Mesenchymal stem cell (in vitro differentiated cells and primary cell): ENCODE data around the gene CLIC4.
A peak's percentile ranks its signal among the peaks of the same experiment; 100 is the strongest.

ENCODE experiments used
- DNase-seq: peaks from one replicate; pipeline ENCODE4 v3.0.0-alpha.2; 2013
- H2AFZ ChIP-seq: one replicate; pipeline ENCODE4 v1.6.1; 2013; ENCODE audit warnings: low read depth, mild to moderate bottlenecking, control low read depth, inconsistent platforms, low read length, moderate library complexity
- H2AK5ac ChIP-seq: 2 replicates; pipeline ENCODE4 v1.6.1; 2013; ENCODE audit warnings: low read length, moderate library complexity, mild to moderate bottlenecking, inconsistent platforms; ENCODE audit not compliant: severe bottlenecking
- H2BK120ac ChIP-seq: one replicate; pipeline ENCODE4 v1.6.1; 2013; ENCODE audit warnings: low read depth, mild to moderate bottlenecking, inconsistent platforms, low read length, moderate library complexity
- H2BK12ac ChIP-seq, 2 experiments: one replicate each; pipeline ENCODE4 v1.6.1; 2013; ENCODE audit warnings: inconsistent platforms in 2 of 2, low read length in 2 of 2, mild to moderate bottlenecking in 2 of 2, moderate library complexity in 2 of 2, control low read depth in 1 of 2
- H2BK15ac ChIP-seq: one replicate; pipeline ENCODE4 v1.6.1; 2013; ENCODE audit warnings: mild to moderate bottlenecking, low read depth, inconsistent platforms; ENCODE audit not compliant: poor library complexity, severe bottlenecking
- H2BK5ac ChIP-seq: 2 replicates; pipeline ENCODE4 v1.6.1; 2013; ENCODE audit warnings: low read depth, mild to moderate bottlenecking, low read length, control low read depth, inconsistent platforms; ENCODE audit not compliant: poor library complexity, severe bottlenecking
- H3K14ac ChIP-seq, 2 experiments: one replicate each; pipeline ENCODE4 v1.6.1; 2013; ENCODE audit warnings: inconsistent platforms in 2 of 2, low read length in 2 of 2, control low read depth in 1 of 2, mild to moderate bottlenecking in 1 of 2, moderate library complexity in 1 of 2
- H3K18ac ChIP-seq, 2 experiments: one replicate each; pipeline ENCODE4 v1.6.1; 2013; ENCODE audit warnings: inconsistent platforms in 2 of 2, low read length in 2 of 2, control low read depth in 1 of 2, low read depth in 1 of 2, mild to moderate bottlenecking in 1 of 2
- H3K23ac ChIP-seq, 2 experiments: one replicate each; pipeline ENCODE4 v1.6.1; 2013; ENCODE audit warnings: inconsistent platforms in 2 of 2, low read length in 2 of 2, mild to moderate bottlenecking in 2 of 2, moderate library complexity in 2 of 2, control low read depth in 1 of 2
- H3K27ac ChIP-seq: 2 replicates; pipeline ENCODE4 v1.5.1; 2013; ENCODE audit warnings: mild to moderate bottlenecking, moderate library complexity, low read length, control low read depth, inconsistent platforms; ENCODE audit not compliant: poor library complexity, severe bottlenecking
- H3K27me3 ChIP-seq, 2 experiments: 2 replicates each; pipeline versions ENCODE4 v1.6.1 to v1.7.0; 2013; ENCODE audit warnings: low read length in 2 of 2, mild to moderate bottlenecking in 2 of 2, moderate library complexity in 2 of 2, control low read depth in 1 of 2, inconsistent platforms in 1 of 2; ENCODE audit not compliant: control insufficient read depth in 1 of 2, insufficient read depth in 1 of 2
- H3K36me3 ChIP-seq, 2 experiments: 2 replicates each; pipeline versions ENCODE4 v1.6.1 to v1.7.0; 2013; ENCODE audit warnings: low read length in 2 of 2, control low read depth in 1 of 2, inconsistent platforms in 1 of 2, low read depth in 1 of 2, mild to moderate bottlenecking in 1 of 2; ENCODE audit not compliant: insufficient read depth in 2 of 2, control insufficient read depth in 1 of 2
- H3K4ac ChIP-seq, 2 experiments: one replicate each; pipeline ENCODE4 v1.6.1; 2013; ENCODE audit warnings: inconsistent platforms in 2 of 2, low read length in 2 of 2, mild to moderate bottlenecking in 2 of 2, moderate library complexity in 2 of 2, control low read depth in 1 of 2, low read depth in 1 of 2
- H3K4me1 ChIP-seq: 2 replicates; pipeline ENCODE4 v1.6.1; 2013; ENCODE audit warnings: low read depth, low read length, control low read depth; ENCODE audit not compliant: control insufficient read depth, insufficient read depth
- H3K4me2 ChIP-seq: 2 replicates; pipeline ENCODE4 v1.6.1; 2013; ENCODE audit warnings: low read length, mild to moderate bottlenecking, inconsistent platforms; ENCODE audit not compliant: poor library complexity, severe bottlenecking
- H3K4me3 ChIP-seq, 2 experiments: 2 replicates each; pipeline versions ENCODE4 v1.5.1 to v1.7.0; 2013; ENCODE audit warnings: low read length in 2 of 2, mild to moderate bottlenecking in 2 of 2, control low read depth in 1 of 2, low read depth in 1 of 2; ENCODE audit not compliant: insufficient read depth in 1 of 2
- H3K79me1 ChIP-seq: replicated peaks from 2 replicates; pipeline ENCODE4 v1.6.1; 2013; ENCODE audit warnings: mild to moderate bottlenecking, control low read depth, low read length, inconsistent platforms; ENCODE audit not compliant: poor library complexity, severe bottlenecking
- H3K9ac ChIP-seq: 2 replicates; pipeline ENCODE4 v1.7.0; 2013; ENCODE audit warnings: mild to moderate bottlenecking, low read length, moderate library complexity
- H3K9me3 ChIP-seq: 2 replicates; pipeline ENCODE4 v1.7.0; 2013; ENCODE audit warnings: mild to moderate bottlenecking, low read length; ENCODE audit not compliant: control insufficient read depth
- H4K8ac ChIP-seq: one replicate; pipeline ENCODE4 v1.6.1; 2013; ENCODE audit warnings: inconsistent platforms, mild to moderate bottlenecking, low read length, moderate library complexity
- H4K91ac ChIP-seq: one replicate; pipeline ENCODE4 v1.6.1; 2013; ENCODE audit warnings: mild to moderate bottlenecking, low read length, inconsistent platforms
- WGBS: methylation state at CpG from one replicate; pipeline ENCODE4 v1.1.7; 2013; ENCODE audit warnings: mixed read lengths; 5-methylcytosine and 5-hydroxymethylcytosine counted together

CLIC4 gene

GRCh38 chr1:24865587-24865986 is 120.3 kb downstream of the CLIC4 start:
- WGBS: 94% methylated on average over 2 of the region's 3 CpGs
- DNase-seq: no peak
- peaks cover 55 to 75% of the 10 kb centered on the region in 2 experiments for H3K27me3 ChIP-seq

GRCh38 chr1:24866211-24867083 is 121.2 kb downstream of the CLIC4 start:
- H2BK12ac ChIP-seq: no peak overlapping the region
- no peak overlapping the region for H3K9ac ChIP-seq
- H3K4me1 ChIP-seq: no peaks in the 10 kb centered on the region
- H2BK120ac ChIP-seq: no peak overlapping the region
- no peak overlapping the region for H3K23ac ChIP-seq
- H3K4ac ChIP-seq: no peak overlapping the region
- no peak overlapping the region for H3K4me2 ChIP-seq
- no peak overlapping the region for H2BK15ac ChIP-seq
- H3K36me3 ChIP-seq: no peaks in the 10 kb centered on the region
- peaks cover 55 to 74% of the 10 kb centered on the region in 2 experiments for H3K27me3 ChIP-seq
- H2BK5ac ChIP-seq: no peak overlapping the region
- DNase-seq: no peak
- no peak overlapping the region for H4K91ac ChIP-seq
- 90% methylated on average over 17 of the region's 17 CpGs for WGBS
- H4K8ac ChIP-seq: no peak overlapping the region
- no peak overlapping the region for H3K27ac ChIP-seq
- no peak overlapping the region for H3K14ac ChIP-seq
- no peaks in the 10 kb centered on the region for H3K79me1 ChIP-seq
- peak overlapping the region in 1 of 2 experiments; percentile 5 for H3K4me3 ChIP-seq
- no peaks in the 10 kb centered on the region for H3K9me3 ChIP-seq
- H3K18ac ChIP-seq: no peak overlapping the region
- H2AK5ac ChIP-seq: no peak overlapping the region
- no peak overlapping the region for H2AFZ ChIP-seq

More at GRCh38 chr1:24865587-24865986, 120.3 kb downstream of the CLIC4 start:
- H3K4ac ChIP-seq: no peak overlapping the region
- no peak overlapping the region for H2AK5ac ChIP-seq
- H2BK12ac ChIP-seq: no peak overlapping the region
- H2BK5ac ChIP-seq: no peak overlapping the region
- H2BK15ac ChIP-seq: no peak overlapping the region
- H3K14ac ChIP-seq: no peak overlapping the region
- H4K8ac ChIP-seq: no peak overlapping the region
- H3K4me3 ChIP-seq: no peak overlapping the region
- H3K79me1 ChIP-seq: no peaks in the 10 kb centered on the region
- no peaks in the 10 kb centered on the region for H3K36me3 ChIP-seq
- H3K18ac ChIP-seq: no peak overlapping the region
- no peak overlapping the region for H4K91ac ChIP-seq
- H2BK120ac ChIP-seq: no peak overlapping the region
- no peak overlapping the region for H3K23ac ChIP-seq
- no peak overlapping the region for H3K9ac ChIP-seq
- H2AFZ ChIP-seq: no peak overlapping the region
- no peak overlapping the region for H3K27ac ChIP-seq
- no peak overlapping the region for H3K4me2 ChIP-seq
- no peaks in the 10 kb centered on the region for H3K9me3 ChIP-seq
- H3K4me1 ChIP-seq: no peaks in the 10 kb centered on the region

- no peak overlapping the region for H3K4me2 ChIP-seq
- no peak overlapping the region for H2AK5ac ChIP-seq
- H4K91ac ChIP-seq: no peak overlapping the region
- no peaks in the 10 kb centered on the region for H3K4me1 ChIP-seq
- H3K18ac ChIP-seq: no peak overlapping the region
- no peak overlapping the region for H3K9ac ChIP-seq
- no peaks in the 10 kb centered on the region for H3K36me3 ChIP-seq
- no peak overlapping the region for H3K4ac ChIP-seq
- 83% methylated on average over 18 of the region's 18 CpGs for WGBS
- H2BK12ac ChIP-seq: no peak overlapping the region
- no peak overlapping the region for H2BK15ac ChIP-seq
- no peak overlapping the region for H2AFZ ChIP-seq
- H3K27me3 ChIP-seq: peaks cover 54 to 72% of the 10 kb centered on the region in 2 experiments
- H2BK120ac ChIP-seq: no peak overlapping the region
- H3K23ac ChIP-seq: no peak overlapping the region
- DNase-seq: no peak
- peak overlapping the region in 1 of 2 experiments; percentile 10 for H3K14ac ChIP-seq
- no peak overlapping the region for H4K8ac ChIP-seq
- H2BK5ac ChIP-seq: no peak overlapping the region
- no peak overlapping the region for H3K27ac ChIP-seq
- H3K79me1 ChIP-seq: no peaks in the 10 kb centered on the region
- no peaks in the 10 kb centered on the region for H3K9me3 ChIP-seq
- no peak overlapping the region for H3K4me3 ChIP-seq
These were observed 122.0 kb downstream of the CLIC4 start for GRCh38 chr1:24867084-24867870.
